OCI-LY1 (cell line): ENCODE results near the gene BAD.

Experiments used
- H2AFZ ChIP-seq: fragments of 200-600 bp; sonication (generic), shearing (Covaris generic); 2 replicates; pipeline ENCODE4 v1.6.0; 2014; ENCODE audit warnings: antibody characterized with exemption, mild to moderate bottlenecking, low read length
- H3F3A ChIP-seq: fragments of 200-600 bp; sonication (generic), shearing (Covaris generic); 2 replicates; pipeline ENCODE4 v1.6.0; 2014; ENCODE audit warnings: mild to moderate bottlenecking, antibody characterized with exemption, low read length, moderate library complexity; ENCODE audit not compliant: insufficient read depth
- H3K27ac ChIP-seq: fragments of 200-600 bp; sonication (generic); 2 replicates; pipeline ENCODE4 v1.5.1; 2014; ENCODE audit warnings: low read length, mixed run types, mild to moderate bottlenecking, low read depth; ENCODE audit not compliant: poor library complexity, severe bottlenecking
- H3K27me3 ChIP-seq: fragments of 200-600 bp; sonication (generic); 2 replicates; pipeline ENCODE4 v1.6.0; 2014; ENCODE audit warnings: antibody characterized with exemption, mild to moderate bottlenecking, low read length, moderate library complexity; ENCODE audit not compliant: insufficient read depth
- H3K36me3 ChIP-seq: fragments of 200-600 bp; sonication (generic); 2 replicates; pipeline ENCODE4 v1.6.1; 2014; ENCODE audit warnings: mild to moderate bottlenecking, antibody characterized with exemption, low read length, moderate library complexity, mixed read lengths; ENCODE audit not compliant: insufficient read depth
- H3K4me1 ChIP-seq: fragments of 200-600 bp; sonication (generic); 2 replicates; pipeline ENCODE4 v1.5.1; 2014; ENCODE audit warnings: mild to moderate bottlenecking, low read length, moderate library complexity; ENCODE audit not compliant: insufficient read depth, severe bottlenecking
- H3K4me2 ChIP-seq: fragments of 200-600 bp; sonication (generic), shearing (Covaris generic); 2 replicates; pipeline ENCODE4 v1.6.1; 2014; ENCODE audit warnings: low read length
- H3K4me3 ChIP-seq: fragments of 200-600 bp; sonication (generic); 2 replicates; pipeline ENCODE4 v1.5.1; 2014; ENCODE audit warnings: low read length, low read depth, mild to moderate bottlenecking, mixed read lengths; ENCODE audit not compliant: poor library complexity, severe bottlenecking
- H3K79me2 ChIP-seq: fragments of 200-600 bp; shearing (Covaris generic); 2 replicates; pipeline ENCODE4 v1.6.1; 2016; ENCODE audit warnings: mixed run types, low read length, mixed read lengths; ENCODE audit not compliant: insufficient read depth
- H3K9ac ChIP-seq: fragments of 200-600 bp; sonication (generic), shearing (Covaris generic); 2 replicates; pipeline ENCODE4 v1.6.1; 2014; ENCODE audit warnings: mild to moderate bottlenecking, low read length, mixed read lengths
- H3K9me2 ChIP-seq: fragments of 200-600 bp; sonication (generic), shearing (Covaris generic); 2 replicates; pipeline ENCODE4 v1.6.1; 2014; ENCODE audit warnings: low read depth, mild to moderate bottlenecking, low read length, mixed read lengths
- H3K9me3 ChIP-seq: fragments of 200-600 bp; shearing (Covaris generic); 2 replicates; pipeline ENCODE4 v1.6.1; 2014; ENCODE audit warnings: low read length, mixed read lengths
- H4K20me1 ChIP-seq: fragments of 200-600 bp; sonication (generic), shearing (Covaris generic); 2 replicates; pipeline ENCODE4 v1.6.0; 2016; ENCODE audit warnings: mild to moderate bottlenecking, low read length; ENCODE audit not compliant: insufficient read depth
- EZH2 ChIP-seq: fragments of 200-600 bp; sonication (generic), shearing (Covaris generic); IDR thresholded peaks from 2 replicates; pipeline ENCODE4 v1.8.0; 2017; ENCODE audit warnings: borderline replicate concordance, mixed run types, mild to moderate bottlenecking, antibody characterized with exemption, low read length, moderate library complexity, mixed read lengths
- TF ChIP-seq, protein P1 (sequence below): fragments of 200-600 bp; sonication (generic), shearing (Covaris generic); IDR thresholded peaks from 2 replicates; pipeline ENCODE4 v1.5.1; 2017; ENCODE audit warnings: mild to moderate bottlenecking, antibody characterized with exemption, low read length, moderate library complexity, mixed read lengths

The BAD gene

DNA sequence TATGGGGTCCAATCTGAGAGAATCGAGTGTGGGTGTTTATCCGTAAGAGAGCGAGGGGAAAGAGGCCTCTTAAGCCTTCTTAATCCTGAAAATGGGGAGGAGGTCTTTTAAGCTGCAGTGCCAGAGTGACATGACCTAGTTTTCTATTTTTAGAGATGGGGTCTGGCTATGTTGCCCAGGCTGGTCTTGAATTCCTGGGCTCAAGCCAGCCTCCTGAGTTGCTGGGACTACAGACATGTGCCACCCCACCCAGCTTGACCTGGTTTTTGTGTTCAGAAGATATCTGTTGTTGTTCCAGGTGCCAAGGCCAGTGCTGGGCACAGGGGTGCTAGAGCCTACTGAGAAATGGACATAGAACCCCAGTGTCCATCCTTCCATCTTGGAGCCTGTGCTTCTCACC, 1.4 kb downstream of the BAD start:
- Histone ChIP-seq H3K9me3 (no peaks in the 10 kb centered on the region), H3K27ac (no peak overlapping the region), H4K20me1 (no peaks in the 10 kb centered on the region), H3K79me2 (no peaks in the 10 kb centered on the region), H3F3A (no peaks in the 10 kb centered on the region), H3K36me3 (peaks cover 27% of the 10 kb centered on the region; the same call in 1 of the 2 replicates), H3K4me2 (0 out of 2 replicates have a peak overlapping the region, but pooled peaks have one; percentile 98), H3K27me3 (no peaks in the 10 kb centered on the region), H3K9me2 (no peaks in the 10 kb centered on the region), H3K9ac (no peak overlapping the region; the same call in 1 of the 2 replicates), H3K4me3 (no peak overlapping the region), H3K4me1 (peaks cover 17% of the 10 kb centered on the region), H2AFZ (no peak overlapping the region)
- TF ChIP-seq, protein P1, sequence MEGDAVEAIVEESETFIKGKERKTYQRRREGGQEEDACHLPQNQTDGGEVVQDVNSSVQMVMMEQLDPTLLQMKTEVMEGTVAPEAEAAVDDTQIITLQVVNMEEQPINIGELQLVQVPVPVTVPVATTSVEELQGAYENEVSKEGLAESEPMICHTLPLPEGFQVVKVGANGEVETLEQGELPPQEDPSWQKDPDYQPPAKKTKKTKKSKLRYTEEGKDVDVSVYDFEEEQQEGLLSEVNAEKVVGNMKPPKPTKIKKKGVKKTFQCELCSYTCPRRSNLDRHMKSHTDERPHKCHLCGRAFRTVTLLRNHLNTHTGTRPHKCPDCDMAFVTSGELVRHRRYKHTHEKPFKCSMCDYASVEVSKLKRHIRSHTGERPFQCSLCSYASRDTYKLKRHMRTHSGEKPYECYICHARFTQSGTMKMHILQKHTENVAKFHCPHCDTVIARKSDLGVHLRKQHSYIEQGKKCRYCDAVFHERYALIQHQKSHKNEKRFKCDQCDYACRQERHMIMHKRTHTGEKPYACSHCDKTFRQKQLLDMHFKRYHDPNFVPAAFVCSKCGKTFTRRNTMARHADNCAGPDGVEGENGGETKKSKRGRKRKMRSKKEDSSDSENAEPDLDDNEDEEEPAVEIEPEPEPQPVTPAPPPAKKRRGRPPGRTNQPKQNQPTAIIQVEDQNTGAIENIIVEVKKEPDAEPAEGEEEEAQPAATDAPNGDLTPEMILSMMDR, result no peak
- TF ChIP-seq EZH2, result no peak

DNA sequence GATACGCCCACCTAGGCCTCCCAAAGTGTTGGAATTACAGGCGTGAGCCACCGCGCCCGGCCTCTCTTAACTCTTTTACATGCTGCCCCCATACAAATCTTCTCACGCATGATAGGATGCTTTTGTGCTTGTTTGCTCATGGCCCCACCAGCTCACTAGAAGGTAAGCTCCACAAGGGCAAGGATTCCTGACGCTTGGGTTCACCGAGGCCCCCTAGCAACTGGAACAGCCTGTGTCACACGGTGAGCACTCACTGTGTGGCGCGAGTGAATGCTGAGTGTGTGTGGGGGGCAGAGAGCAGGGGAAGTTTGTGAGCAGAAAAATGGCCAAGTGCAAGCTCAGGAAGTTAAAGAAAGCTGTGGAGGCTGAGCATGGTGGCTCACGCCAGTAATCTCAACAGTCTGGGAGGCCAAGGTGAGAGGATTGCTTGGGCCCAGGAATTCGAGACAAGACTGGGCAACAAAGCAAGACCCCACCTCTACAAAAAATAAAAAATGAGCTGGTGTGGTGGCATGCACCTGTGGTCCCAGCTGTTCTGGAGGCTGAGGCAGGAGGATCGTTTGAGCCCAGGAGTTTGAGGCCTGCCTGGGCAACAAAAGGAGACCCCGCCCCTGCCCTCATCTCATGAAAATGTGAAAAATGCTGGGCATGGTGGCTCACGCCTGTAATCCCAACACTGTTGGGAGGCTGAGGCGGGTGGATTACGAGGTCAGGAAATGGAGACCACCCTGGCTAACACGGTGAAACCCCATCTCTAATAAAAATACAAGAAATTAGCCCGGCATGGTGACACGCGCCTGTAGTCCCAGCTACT, 2.3 kb downstream of the BAD start:
- no peaks in the 10 kb centered on the region for H4K20me1 ChIP-seq
- H3K36me3 ChIP-seq, result peaks cover 28% of the 10 kb centered on the region; the same call in 1 of the 2 replicates
- peaks cover 17% of the 10 kb centered on the region for H3K4me1 ChIP-seq
- no peak overlapping the region for H3K4me2 ChIP-seq
- no peak overlapping the region for H3K27ac ChIP-seq
- H3K79me2 ChIP-seq, result no peaks in the 10 kb centered on the region
- no peaks in the 10 kb centered on the region for H3K27me3 ChIP-seq
- no peaks in the 10 kb centered on the region for H3F3A ChIP-seq
- TF ChIP-seq EZH2, result no peak
- TF ChIP-seq, protein P1, result no peak
- no peak overlapping the region for H2AFZ ChIP-seq
- no peaks in the 10 kb centered on the region for H3K9me3 ChIP-seq
- H3K9ac ChIP-seq, result no peak overlapping the region
- H3K9me2 ChIP-seq, result no peaks in the 10 kb centered on the region
- no peak overlapping the region for H3K4me3 ChIP-seq

DNA sequence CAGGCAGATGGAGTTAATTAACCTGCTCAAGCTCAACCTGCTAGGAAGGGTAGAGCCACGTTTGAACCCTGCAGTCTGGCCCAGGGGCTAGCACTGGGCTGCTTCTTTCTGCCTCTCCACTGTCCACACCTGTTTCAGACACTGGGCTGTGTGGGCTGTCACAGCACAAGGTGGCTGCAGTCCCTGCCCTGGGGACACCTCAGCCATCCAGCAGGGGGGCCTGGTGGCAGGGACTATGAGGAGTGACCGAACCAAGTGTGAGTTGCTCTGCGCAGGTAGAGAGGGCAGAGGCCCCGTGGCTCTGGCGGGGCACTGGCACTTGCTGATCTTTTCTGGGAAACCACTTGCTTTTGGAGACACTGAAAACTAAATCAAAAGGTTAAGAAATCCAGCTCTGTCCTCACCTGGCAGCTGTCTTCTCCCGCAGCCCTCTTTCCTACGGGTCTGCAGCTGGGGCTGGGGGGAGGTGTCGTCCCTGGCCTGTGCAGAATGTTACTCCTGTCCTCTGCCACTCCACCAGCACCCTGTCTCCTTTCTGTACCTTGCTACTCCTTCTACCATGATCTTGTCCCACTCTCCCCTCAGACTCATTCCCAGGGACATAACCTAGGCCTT, 5.8 kb downstream of the BAD start:
- H3K27me3 ChIP-seq, result no peaks in the 10 kb centered on the region
- H3F3A ChIP-seq, result no peaks in the 10 kb centered on the region
- H3K4me3 ChIP-seq, result no peak overlapping the region
- H3K4me1 ChIP-seq, result peaks cover 4% of the 10 kb centered on the region
- TF ChIP-seq, protein P1, result no peak
- no peak for TF ChIP-seq EZH2
- no peaks in the 10 kb centered on the region for H4K20me1 ChIP-seq
- no peaks in the 10 kb centered on the region for H3K9me3 ChIP-seq
- H3K9me2 ChIP-seq, result no peaks in the 10 kb centered on the region
- H3K27ac ChIP-seq, result no peak overlapping the region
- H2AFZ ChIP-seq, result no peak overlapping the region
- H3K36me3 ChIP-seq, result peaks cover 35% of the 10 kb centered on the region; the same call in 1 of the 2 replicates
- H3K79me2 ChIP-seq, result no peaks in the 10 kb centered on the region
- H3K9ac ChIP-seq, result no peak overlapping the region
- H3K4me2 ChIP-seq, result no peak overlapping the region
